Measurements from ENCODE around the gene CLDND2.

Gene CLDND2

DNA sequence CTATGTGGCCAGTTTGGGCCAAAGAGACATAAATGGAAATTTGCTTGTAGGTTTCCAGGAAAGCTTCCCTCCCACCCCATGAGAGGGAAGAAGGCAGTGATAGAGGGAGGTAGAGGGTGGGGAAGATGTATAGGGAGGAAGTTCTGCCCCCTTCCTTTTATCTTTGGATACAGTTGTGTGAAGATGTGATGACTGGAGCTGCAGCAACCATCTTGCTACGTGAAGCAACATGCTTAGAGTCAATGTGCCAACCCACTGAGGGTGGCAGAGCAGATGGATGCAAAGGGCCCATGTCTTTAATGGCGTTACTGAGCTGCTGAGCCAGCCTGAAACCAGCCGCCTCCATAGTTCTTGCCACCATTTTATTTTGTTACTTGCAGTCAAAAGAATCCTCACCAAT, 37.6 kb downstream of the CLDND2 start:
- DNase-seq (ENCODE audit: low spot score): no peak

DNA sequence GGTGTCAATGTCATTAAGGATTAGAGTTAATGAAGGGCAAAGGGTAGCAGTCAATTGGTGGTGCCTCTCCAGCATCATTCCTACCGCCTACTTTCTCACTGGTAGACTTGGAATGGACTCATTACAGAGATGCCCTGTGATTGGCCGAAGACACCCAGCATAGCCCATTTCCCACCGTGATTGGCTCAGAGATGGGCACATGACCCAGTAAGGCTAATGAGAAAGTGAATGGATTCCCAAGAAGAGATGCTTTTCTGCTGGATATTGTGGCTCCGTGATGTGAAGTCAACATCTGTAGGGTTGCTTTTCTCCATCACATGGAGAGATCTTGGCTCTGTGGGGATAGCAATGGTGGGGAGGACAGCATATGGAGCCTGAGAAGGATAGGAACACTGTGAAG, 38.4 kb downstream of the CLDND2 start:
- no peak for DNase-seq (ENCODE audit: low spot score)

DNA sequence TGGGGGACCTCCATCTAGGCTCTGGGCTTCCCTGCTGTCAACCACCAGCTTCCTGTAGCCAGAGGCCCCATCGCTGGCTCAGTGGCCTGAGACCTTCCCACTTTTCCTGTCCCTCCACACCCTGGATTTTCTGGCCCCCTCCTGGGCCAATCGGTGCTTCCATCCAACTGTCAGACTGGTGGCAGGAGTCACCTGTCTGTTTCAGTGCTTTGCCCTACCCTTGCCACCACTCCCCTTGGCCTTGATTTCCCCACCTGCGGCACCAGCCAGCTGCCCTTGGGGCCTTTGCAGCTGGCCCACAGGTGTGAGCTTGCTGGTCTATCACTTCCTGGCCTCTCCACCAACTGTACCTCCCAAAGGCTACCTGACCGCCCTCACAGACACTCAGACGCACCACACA, 39.4 kb downstream of the CLDND2 start:
- no peak for DNase-seq (ENCODE audit: low spot score)

DNA sequence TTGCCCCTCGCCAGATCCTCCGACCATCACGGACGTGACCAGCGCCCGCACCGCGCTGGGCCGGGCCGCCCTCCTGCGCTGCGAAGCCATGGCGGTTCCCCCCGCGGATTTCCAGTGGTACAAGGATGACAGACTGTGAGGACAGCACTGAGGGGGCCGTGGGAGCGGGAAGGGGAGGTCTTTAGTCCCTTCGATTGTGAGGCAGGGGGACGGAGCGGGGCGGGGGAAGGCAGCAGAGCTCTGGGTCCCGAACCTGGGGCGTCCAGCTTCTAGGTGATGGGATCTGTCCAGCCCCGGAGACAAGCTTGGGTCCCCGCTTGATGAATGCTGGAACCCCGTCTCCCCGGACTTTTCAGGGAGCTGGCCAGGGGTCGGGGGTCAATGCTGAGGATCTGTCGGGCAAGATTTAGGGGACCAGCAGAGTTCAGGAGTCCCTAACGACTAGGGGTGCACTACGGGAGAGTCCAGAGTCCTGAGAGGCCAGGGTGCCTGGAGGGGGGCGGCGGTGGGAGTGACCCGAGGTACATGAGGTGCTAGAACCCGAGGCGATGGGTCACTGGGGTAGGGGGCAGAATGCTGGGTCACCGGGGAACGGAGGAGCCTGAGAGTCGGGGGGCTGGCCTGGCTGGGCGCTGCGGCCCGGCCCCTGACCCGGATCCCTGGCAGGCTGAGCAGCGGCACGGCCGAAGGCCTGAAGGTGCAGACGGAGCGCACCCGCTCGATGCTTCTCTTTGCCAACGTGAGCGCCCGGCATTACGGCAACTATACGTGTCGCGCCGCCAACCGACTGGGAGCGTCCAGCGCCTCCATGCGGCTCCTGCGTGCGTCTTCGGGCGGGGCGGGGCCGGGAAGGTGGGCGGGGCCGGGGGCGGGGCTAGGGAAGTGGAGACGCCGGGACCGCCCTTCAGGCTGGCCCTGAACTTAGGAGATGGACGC, 41.5 kb downstream of the CLDND2 start:
- DNase-seq (ENCODE audit: low spot score): no peak

DNA sequence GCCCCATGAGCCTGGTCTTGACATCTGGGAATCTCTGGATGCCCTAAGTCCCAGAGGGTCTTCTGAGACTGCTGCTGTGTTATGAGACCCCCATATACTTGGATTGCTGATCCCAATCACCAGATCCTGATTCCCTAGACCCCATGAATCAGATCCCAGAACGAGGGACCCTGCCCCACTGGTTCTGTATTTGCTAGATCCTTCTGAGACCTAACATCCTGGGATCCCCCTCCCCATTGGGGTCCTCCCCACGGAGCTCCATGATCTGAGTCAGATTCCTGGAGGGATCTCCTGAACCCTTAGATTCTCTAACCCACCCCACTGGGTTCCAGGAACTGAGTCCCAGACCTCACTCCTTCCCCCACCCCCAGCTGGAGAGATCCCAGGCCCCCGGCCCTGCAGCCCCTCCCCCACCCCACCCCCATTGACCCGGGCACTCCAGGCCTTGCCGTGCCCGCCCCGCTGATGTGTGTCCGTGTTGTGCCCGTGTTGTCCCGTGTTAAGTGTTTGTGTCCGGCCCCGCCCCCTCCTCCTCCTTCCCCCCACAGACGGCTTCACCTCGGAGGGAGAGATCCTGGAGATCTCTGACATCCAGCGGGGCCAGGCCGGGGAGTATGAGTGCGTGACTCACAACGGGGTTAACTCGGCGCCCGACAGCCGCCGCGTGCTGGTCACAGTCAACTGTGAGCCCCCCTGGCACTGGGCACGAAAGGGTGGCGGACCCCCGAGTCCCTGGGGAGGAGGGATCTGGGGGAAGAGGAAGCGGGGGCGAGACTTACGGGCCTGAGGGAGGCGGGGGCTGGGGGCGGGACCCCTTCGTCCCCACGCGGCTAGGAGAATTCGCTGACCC, 42.4 kb downstream of the CLDND2 start:
- DNase-seq (ENCODE audit: low spot score): no peak

DNA sequence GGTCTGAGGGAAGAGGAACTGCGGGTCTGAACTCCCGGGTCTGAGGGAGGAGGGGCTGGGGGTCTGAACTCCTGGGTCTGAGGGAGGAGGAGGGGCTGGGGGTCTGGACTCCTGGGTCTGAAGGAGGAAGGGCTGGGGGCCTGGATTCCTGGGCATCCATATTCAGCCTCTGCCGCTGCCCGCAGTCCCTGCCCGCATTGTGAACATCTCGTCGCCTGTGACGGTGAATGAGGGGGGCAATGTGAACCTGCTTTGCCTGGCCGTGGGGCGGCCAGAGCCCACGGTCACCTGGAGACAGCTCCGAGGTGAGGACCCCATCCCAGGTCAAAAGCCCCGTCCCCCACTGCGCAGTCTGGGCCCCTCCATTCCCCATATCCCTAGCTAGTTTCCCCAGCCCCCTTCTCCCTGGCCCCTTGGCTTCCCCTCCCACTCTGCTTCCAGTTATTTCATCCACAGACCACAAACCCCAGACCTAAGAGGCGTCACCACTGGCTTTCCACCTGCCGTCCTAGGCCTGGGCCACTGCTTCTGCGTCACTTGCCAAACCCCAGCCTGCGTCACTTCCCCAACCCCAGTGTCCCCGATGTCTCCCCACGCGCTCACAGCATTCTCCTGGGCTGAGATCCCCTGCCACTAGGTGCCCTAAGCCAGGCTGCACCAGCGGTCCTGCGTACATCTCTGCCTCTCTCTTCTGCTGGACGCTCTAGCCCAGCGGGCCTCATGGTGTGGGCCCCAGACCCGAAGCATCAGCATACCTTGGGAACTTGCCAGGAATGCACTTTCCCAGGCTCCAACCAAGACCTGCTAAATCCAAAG, 43.4 kb downstream of the CLDND2 start:
- no peak for DNase-seq (ENCODE audit: low spot score)

DNA sequence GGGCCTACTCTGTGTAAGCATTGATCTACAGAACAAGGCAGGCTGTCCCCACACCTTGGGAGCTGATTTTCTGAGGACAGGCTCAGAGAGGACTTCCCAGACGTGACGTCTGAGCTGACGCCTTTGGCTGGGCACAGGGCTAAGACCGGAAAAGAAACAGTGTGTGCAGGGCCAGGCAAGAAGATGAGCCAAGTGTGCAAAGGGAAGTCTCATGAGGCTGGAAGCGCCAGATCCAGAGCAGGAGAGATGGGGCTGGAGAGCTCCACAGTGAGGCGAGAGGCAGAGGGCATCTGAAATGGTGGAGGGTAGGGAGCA, 44.7 kb downstream of the CLDND2 start:
- no peak for DNase-seq (ENCODE audit: low spot score)

DNA sequence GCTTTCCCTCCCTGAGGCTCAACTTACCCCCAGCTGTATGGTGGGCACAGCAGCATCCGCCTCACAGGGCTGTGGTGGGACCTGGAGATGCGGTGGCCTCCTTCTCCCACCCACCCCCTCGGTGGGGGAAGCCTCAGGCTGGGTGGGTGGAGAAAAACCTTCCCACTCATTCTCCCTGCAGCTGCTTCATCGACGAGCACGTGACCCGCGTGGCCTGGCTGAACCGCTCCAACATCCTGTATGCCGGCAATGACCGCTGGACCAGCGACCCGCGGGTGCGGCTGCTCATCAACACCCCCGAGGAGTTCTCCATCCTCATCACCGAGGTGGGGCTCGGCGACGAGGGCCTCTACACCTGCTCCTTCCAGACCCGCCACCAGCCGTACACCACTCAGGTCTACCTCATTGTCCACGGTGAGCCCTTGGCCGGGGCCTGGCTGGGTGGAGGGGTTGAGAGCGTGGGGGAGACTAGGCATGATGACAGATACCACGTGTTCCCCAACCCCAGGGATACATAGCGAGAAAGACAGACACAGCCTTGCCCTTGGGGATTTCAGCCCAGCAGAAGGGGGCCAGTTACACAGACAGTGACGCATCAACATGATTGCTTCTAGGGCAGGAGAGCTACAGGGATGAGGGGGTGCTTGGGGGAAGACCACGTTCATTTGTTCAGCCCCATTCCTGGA, 45.2 kb downstream of the CLDND2 start:
- DNase-seq (ENCODE audit: low spot score): no peak

DNA sequence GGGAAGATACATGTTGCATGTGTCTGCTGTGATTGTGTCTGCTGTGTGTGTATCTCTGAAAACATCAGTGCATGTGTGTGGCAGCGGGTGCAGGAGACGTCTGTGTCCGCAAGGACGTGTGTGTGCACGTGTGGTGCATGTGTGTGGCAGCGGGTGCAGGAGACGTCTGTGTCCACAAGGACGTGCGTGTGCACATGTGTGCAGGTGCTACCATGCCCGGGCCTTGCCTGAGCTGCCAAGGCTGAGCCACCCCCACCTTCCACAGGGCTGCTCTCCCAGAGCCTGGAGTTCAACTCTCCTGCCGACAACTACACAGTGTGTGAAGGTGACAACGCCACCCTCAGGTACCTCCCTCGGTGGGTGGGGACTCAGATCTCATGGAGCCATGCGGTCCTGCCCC, 47.0 kb downstream of the CLDND2 start:
- DNase-seq (ENCODE audit: low spot score): no peak

DNA sequence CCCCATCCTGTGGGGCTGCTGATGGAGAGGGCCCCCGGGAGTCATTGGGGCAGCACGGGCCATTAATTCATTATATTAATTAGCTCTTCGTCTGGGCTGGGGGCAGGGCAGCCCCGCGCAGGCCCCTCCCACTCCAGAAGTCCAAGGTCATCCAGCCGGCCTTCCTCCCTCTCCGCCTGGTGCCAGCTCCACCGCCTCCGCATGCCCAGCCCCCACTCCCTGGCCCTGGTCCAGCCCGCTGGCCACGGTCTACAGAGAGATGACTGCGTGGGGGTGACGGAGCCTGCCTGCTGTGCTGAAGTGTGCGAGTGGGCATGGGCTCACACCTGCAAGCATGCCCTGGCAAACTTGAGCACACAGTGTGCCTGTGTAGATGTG, 48.5 kb downstream of the CLDND2 start:
- peak; percentile 31 for DNase-seq (ENCODE audit: low spot score)

DNA sequence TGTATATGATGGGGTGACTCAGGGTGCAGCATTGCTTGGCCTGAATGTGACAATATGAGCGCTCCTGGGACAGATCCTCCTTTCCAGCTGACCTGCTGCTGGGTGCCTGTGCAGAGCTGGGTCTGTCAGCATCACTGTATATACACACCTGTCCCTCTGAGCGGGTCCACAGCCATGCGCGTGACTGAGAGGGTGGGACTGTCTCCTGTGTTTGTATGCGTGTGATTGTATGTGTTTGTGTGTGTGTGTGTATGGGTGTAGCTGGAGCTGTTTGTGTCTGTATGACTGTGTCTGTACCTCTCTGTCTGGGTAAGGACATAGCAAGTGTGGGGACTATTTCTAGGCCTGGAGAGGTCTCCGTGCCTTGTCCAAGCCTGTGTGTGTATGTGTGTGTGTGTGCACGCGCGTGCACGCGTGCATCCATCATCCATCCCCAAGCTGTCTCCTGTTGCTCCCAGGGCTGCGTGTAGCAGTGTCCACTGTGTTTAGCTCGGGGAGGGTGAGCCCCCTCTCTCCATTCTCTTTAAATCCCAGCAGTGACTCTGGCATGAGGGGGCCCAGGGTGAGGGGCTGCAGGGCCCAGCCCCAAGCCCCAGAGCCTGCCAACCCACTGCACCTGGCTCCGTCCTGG, 49.0 kb downstream of the CLDND2 start:
- DNase-seq (ENCODE audit: low spot score): no peak

DNA sequence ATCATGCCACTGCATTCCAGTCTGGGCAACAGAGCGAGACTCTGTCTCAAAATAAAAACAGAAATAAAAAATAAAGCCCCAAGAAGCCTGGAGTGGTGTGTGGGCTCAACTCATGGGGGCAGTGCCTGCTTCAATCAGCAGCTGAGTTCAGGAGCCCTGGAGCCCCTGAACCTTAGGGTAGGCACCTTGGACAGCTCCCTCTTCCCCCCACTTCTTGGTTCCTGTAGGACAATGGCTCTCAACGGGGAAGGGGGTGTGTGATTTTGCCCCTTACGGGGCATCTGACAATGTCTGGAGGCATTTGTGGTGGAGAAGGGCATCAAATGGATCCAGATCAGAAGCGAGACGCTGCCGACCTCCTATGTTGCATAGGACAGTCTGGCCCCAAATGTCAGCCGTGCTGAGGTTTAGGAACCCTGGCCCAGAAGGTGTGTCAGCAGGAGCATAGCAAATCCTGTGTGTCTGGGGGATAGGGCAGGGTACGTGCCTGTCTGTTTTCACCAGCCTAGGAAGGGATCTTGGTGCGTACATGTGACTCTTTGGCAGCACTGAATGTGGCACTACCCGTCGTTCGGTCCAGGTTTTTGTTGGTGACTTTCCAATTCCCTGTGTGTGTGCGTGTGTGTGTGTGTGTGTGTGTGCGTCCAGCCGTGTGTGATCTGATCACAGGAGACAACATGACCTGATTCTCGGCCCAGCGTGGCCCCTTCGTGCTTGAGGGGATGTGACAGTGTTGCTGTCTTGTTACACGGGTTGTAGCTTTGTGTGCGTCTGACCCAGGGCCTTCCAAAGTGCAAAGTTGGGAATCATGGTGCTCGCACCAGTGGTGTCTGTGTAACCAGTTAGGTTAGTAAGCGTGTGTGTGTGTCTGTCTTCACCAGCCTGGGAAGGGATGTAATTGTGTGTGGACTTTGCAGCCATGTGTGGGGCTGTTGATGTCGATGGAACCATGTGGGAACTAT, 49.8 kb downstream of the CLDND2 start:
- DNase-seq (ENCODE audit: low spot score): no peak

DNA sequence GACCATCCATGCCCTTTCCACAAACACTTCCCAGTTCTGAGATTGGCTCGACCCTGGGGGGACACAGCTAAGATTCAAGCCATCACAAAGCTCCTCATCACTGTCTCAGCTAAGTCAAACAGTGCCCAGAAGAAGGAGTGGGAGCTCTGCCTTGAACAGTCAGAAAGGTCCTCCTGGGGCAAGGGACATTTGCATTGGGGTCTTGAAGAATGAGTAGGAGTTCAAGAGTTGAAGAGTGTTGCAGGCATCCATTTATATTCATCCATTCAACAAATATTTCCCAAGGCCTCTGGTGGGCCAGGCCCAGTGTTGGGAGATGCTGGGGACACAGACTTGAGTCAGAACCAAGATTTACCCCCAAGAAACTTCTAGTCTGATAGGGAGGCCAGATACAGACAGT, 50.8 kb downstream of the CLDND2 start:
- DNase-seq (ENCODE audit: low spot score): no peak

DNA sequence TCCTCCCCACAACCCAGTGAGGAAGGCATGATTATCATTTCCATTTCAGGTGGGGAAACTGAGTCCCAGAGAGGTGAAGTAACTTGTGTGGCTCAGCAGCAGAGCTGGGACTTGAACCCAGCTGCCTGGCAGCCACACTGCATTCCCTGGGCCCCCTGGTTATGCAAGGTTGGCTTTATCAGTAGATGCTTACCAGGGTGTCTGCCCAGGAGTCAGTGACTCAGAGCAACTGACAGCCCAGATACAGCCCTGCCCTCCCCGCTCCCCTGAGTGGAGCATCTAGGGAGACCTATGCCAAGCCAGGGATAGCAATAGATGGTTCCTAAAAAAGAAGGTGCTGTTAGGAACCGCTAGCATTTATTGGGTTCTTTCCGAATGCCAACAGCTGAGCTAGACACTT, 51.4 kb downstream of the CLDND2 start:
- DNase-seq (ENCODE audit: low spot score): no peak
